Endometrial microvascular endothelial cells (primary cell): ENCODE results near the gene ILF3. TPM values are rescaled to one million over a fixed set of nuclear protein-coding genes. Genes with fewer than 3 reads are reported as not detected.

Experiments used
- in situ Hi-C: cut with HindIII; loops from 2 replicates; pipeline ENCODE4 v1.10.0; 2017; ENCODE audit warnings: low sequenced_read_pairs, low pct_unique_long_range_greater_than_20kb; ENCODE audit errors: inconsistent ontology term
- total RNA-seq: library from RNA; depleted of rRNA; stranded (reverse); fragments of >200 nt; gene quantifications from one replicate; pipeline ENCODE4 v1.2.3, GENCODE V29; 2015; ENCODE audit errors: inconsistent ontology term

The ILF3 gene
- total RNA-seq = 173 TPM

GRCh38 chr19:10653732-10654609 is at the start of gene ILF3:
Gene ILF3, plus strand, starts transcription at chr19:10654346. Its CDS starts 16,260 bp downstream, at chr19:10670606.
- in situ Hi-C loops = no loop called here

- in situ Hi-C loops = no loop called here
Observed at GRCh38 chr19:10604460-10604980, 49.6 kb upstream of the ILF3 start.

GRCh38 chr19:10611907-10612306 is 42.2 kb upstream of the ILF3 start:
- in situ Hi-C loops = no loop called here

GRCh38 chr19:10612499-10613119 is 41.5 kb upstream of the ILF3 start:
- in situ Hi-C loops = no loop called here

GRCh38 chr19:10615429-10616023 is 38.6 kb upstream of the ILF3 start:
- in situ Hi-C loops = no loop called here

GRCh38 chr19:10617409-10618121 is 36.6 kb upstream of the ILF3 start:
- in situ Hi-C loops = no loop called here

- in situ Hi-C loops = no loop called here
Observed at GRCh38 chr19:10618846-10619245, 35.3 kb upstream of the ILF3 start.

- in situ Hi-C loops = no loop called here
Observed at GRCh38 chr19:10620786-10621185, 33.4 kb upstream of the ILF3 start.

GRCh38 chr19:10621966-10622365 is 32.2 kb upstream of the ILF3 start:
- in situ Hi-C loops = no loop called here

GRCh38 chr19:10624585-10624984 is 29.6 kb upstream of the ILF3 start:
- in situ Hi-C loops = no loop called here

GRCh38 chr19:10625003-10625761 is 29.0 kb upstream of the ILF3 start, which contains the start of gene SLC44A2:
Gene SLC44A2, plus strand, starts transcription at chr19:10625553. Its CDS starts 81 bp downstream, at chr19:10625634.
- in situ Hi-C loops = no loop called here

GRCh38 chr19:10625762-10626138 is 28.4 kb upstream of the ILF3 start:
- in situ Hi-C loops = no loop called here

- in situ Hi-C loops = no loop called here
Observed at GRCh38 chr19:10631874-10632273, 22.3 kb upstream of the ILF3 start.

- in situ Hi-C loops = no loop called here
Observed at GRCh38 chr19:10634430-10634829, 19.7 kb upstream of the ILF3 start.

GRCh38 chr19:10634963-10635362 is 19.2 kb upstream of the ILF3 start:
- in situ Hi-C loops = no loop called here

- in situ Hi-C loops = no loop called here
Observed at GRCh38 chr19:10636304-10636972, 17.7 kb upstream of the ILF3 start.

GRCh38 chr19:10637894-10638293 is 16.3 kb upstream of the ILF3 start:
- in situ Hi-C loops = no loop called here

- in situ Hi-C loops = no loop called here
Observed at GRCh38 chr19:10639836-10640235, 14.3 kb upstream of the ILF3 start.
